A673 (cell line): ENCODE data around the gene RGS3.

Experiments
- EZH2 ChIP-seq: fragments of 200-600 bp; sonication (generic); IDR thresholded peaks from 2 replicates; pipeline ENCODE4 v1.6.1; 2017; ENCODE audit warnings: borderline replicate concordance, low read depth, mild to moderate bottlenecking, mixed read lengths, antibody characterized with exemption, low read length; ENCODE audit not compliant: poor library complexity, severe bottlenecking
- TF ChIP-seq, protein P1 (sequence below): fragments of 300-800, 200-600 bp; sonication (generic); conservative IDR thresholded peaks from 2 replicates; pipeline ENCODE4 v1.5.1; 2017; ENCODE audit warnings: low read depth, mild to moderate bottlenecking, antibody characterized with exemption, low read length, moderate library complexity, mixed read lengths

- TF ChIP-seq, protein P1, sequence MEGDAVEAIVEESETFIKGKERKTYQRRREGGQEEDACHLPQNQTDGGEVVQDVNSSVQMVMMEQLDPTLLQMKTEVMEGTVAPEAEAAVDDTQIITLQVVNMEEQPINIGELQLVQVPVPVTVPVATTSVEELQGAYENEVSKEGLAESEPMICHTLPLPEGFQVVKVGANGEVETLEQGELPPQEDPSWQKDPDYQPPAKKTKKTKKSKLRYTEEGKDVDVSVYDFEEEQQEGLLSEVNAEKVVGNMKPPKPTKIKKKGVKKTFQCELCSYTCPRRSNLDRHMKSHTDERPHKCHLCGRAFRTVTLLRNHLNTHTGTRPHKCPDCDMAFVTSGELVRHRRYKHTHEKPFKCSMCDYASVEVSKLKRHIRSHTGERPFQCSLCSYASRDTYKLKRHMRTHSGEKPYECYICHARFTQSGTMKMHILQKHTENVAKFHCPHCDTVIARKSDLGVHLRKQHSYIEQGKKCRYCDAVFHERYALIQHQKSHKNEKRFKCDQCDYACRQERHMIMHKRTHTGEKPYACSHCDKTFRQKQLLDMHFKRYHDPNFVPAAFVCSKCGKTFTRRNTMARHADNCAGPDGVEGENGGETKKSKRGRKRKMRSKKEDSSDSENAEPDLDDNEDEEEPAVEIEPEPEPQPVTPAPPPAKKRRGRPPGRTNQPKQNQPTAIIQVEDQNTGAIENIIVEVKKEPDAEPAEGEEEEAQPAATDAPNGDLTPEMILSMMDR: no peak
- TF ChIP-seq EZH2: no peak
Measured at GRCh38 chr9:113585555-113585954, 122.0 kb downstream of the RGS3 start.
